Measurements from ENCODE around the gene SUN3. TPM values are rescaled to one million over a fixed set of nuclear protein-coding genes. Genes with fewer than 3 reads are reported as not detected.
"Not testable (repeated sequence)": the region's sequence is repeated elsewhere in the genome, so short reads cannot be mapped to it uniquely, and the experiment has no call there.

Gene SUN3
- polyA plus RNA-seq, 1 donor from 2014 or later: not detected

- no peak overlapping the region for H3K9ac ChIP-seq (ENCODE audit: low read length)
- TF ChIP-seq SMC3 (conservative IDR thresholded peaks at IDR 0.05; ENCODE audit: poor library complexity): no peak
- no peak for TF ChIP-seq EP300 (conservative IDR thresholded peaks at IDR 0.05; ENCODE audit: poor library complexity, severe bottlenecking)
- no peak for TF ChIP-seq REST (IDR thresholded peaks at IDR 0.05; ENCODE audit: borderline replicate concordance)
- TF ChIP-seq MXI1 (conservative IDR thresholded peaks at IDR 0.05; ENCODE audit: poor library complexity, severe bottlenecking): no peak
- no peak for TF ChIP-seq RAD21 (conservative IDR thresholded peaks at IDR 0.05)
- TF ChIP-seq CTCF (IDR thresholded peaks at IDR 0.05; ENCODE audit: poor library complexity, severe bottlenecking): no peak
- no peak for TF ChIP-seq POLR2AphosphoS5 (IDR thresholded peaks at IDR 0.05)
- no peak for TF ChIP-seq EZH2 (IDR thresholded peaks at IDR 0.05; ENCODE audit: borderline replicate concordance, insufficient read depth, low read length, poor library complexity, severe bottlenecking)
- no peak for TF ChIP-seq TAF1 (IDR thresholded peaks at IDR 0.05; ENCODE audit: low read depth)
- H4K20me1 ChIP-seq (ENCODE audit: insufficient read depth): no peaks in the 10 kb centered on the region
- H3K4me3 ChIP-seq (ENCODE audit: low read length): no peak overlapping the region
- no peaks in the 10 kb centered on the region for H3K79me2 ChIP-seq (replicated peaks; ENCODE audit: insufficient read depth, low read length)
- H3K36me3 ChIP-seq (ENCODE audit: insufficient read depth, low read length): no peaks in the 10 kb centered on the region
- no peaks in the 10 kb centered on the region for H3K27me3 ChIP-seq (ENCODE audit: insufficient read depth, low read depth, low read length)
- no peaks in the 10 kb centered on the region for H3K9me2 ChIP-seq (ENCODE audit: insufficient read depth, low read length)
- H2AFZ ChIP-seq (ENCODE audit: low read depth, low read length): no peak overlapping the region
- H3K9me3 ChIP-seq (ENCODE audit: low read length): no peaks in the 10 kb centered on the region
- no peak overlapping the region for H3K27ac ChIP-seq (ENCODE audit: low read length)
- no peak overlapping the region for H3K4me2 ChIP-seq (ENCODE audit: low read length)
- H3F3A ChIP-seq (ENCODE audit: insufficient read depth, low read length, poor library complexity, severe bottlenecking): no peaks in the 10 kb centered on the region
Observed at GRCh38 chr7:47943676-47944474, 85.0 kb downstream of the SUN3 start.

GRCh38 chr7:47942651-47943050 is 86.3 kb downstream of the SUN3 start:
- H3K79me2 ChIP-seq (replicated peaks; ENCODE audit: insufficient read depth, low read length); H3F3A ChIP-seq (ENCODE audit: insufficient read depth, low read length, poor library complexity, severe bottlenecking); H3K36me3 ChIP-seq (ENCODE audit: insufficient read depth, low read length); H3K9ac ChIP-seq (ENCODE audit: low read length); H3K9me2 ChIP-seq (ENCODE audit: insufficient read depth, low read length); H3K4me3 ChIP-seq (ENCODE audit: low read length); H2AFZ ChIP-seq (ENCODE audit: low read depth, low read length); H4K20me1 ChIP-seq (ENCODE audit: insufficient read depth); H3K4me2 ChIP-seq (ENCODE audit: low read length); H3K27me3 ChIP-seq (ENCODE audit: insufficient read depth, low read depth, low read length); H3K27ac ChIP-seq (ENCODE audit: low read length); H3K9me3 ChIP-seq (ENCODE audit: low read length): not testable (repeated sequence)
